Large intestine (tissue), 3 donors: ENCODE data around the gene ALDOB. TPM values are rescaled to one million over a fixed set of nuclear protein-coding genes. Genes with fewer than 3 reads are reported as not detected.

Experiments
- DNase-seq, 2 donors: peaks; one replicate each; pipeline versions ENCODE4 v3.0.0 to v3.0.0-alpha.2; 2013
- H3K27ac ChIP-seq: one replicate; pipeline ENCODE4 v1.5.1; 2013; ENCODE audit warnings: low read length
- H3K27me3 ChIP-seq: 2 replicates; pipeline ENCODE4 v1.6.1; 2013; ENCODE audit warnings: low read length; ENCODE audit not compliant: control insufficient read depth, insufficient read depth
- H3K36me3 ChIP-seq: 2 replicates; pipeline ENCODE4 v1.6.1; 2013; ENCODE audit warnings: low read length; ENCODE audit not compliant: control insufficient read depth, insufficient read depth
- H3K4me1 ChIP-seq: one replicate; pipeline ENCODE4 v1.6.1; 2013; ENCODE audit warnings: low read length; ENCODE audit not compliant: control insufficient read depth, insufficient read depth
- H3K4me3 ChIP-seq: one replicate; pipeline ENCODE4 v1.5.1; 2013; ENCODE audit warnings: low read length
- H3K9me3 ChIP-seq: one replicate; pipeline ENCODE4 v1.6.1; 2013; ENCODE audit warnings: mild to moderate bottlenecking, low read depth, low read length, moderate library complexity; ENCODE audit not compliant: control insufficient read depth
- WGBS: methylation state at CpG from one replicate; pipeline ENCODE4 v1.1.5; 2013; ENCODE audit warnings: low lambda C conversion rate; ENCODE audit not compliant: insufficient coverage; 5-methylcytosine and 5-hydroxymethylcytosine counted together
- polyA plus RNA-seq: library from polyadenylated mRNA; unstranded; fragments of 120-200 nt; gene quantifications from one replicate; pipeline ENCODE4 v1.2.1, GENCODE V29; 2013

Gene ALDOB
- polyA plus RNA-seq, 1 donor, result 1,562 TPM

DNA sequence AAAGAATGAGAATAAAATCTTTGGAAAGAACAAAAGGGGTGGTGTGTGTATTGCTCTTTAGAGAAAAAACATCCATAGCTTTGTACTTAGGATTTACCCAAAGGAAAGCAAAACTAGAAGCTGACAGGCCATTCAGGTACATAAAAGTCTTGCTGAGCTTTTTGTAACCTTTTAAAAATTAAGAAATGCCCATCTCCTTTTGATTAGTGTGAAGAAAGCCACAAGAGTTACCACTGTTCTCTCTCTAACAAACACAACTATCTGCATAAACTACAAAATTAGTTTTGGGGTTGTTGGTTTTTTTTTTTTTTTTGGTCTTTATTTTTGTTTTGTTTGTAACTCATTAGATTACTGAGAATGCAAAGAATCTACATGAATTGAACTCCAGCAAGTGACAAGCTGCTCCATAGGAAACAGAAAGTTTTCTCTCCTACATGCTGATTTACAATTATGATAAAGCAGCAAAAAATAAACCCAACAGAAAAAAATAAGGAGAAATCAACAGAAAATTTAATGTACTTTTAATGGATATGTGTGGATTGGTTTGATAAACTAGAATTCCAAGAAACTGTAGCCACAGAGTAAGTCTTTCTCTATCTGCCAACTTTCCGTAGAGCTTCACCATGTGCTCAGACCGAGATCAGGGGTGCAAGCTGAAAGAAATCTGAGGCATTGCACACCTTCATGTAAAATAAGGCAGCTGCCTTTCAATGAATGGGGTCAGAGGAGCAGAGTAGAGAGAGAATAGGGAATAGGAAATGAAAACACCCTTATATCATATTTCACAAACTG lies 63.1 kb downstream of the ALDOB start:
- Histone ChIP-seq H3K4me3 (no peak overlapping the region), H3K27me3 (no peaks in the 10 kb centered on the region), H3K36me3 (no peaks in the 10 kb centered on the region), H3K27ac (no peak overlapping the region), H3K9me3 (no peaks in the 10 kb centered on the region), H3K4me1 (peaks cover 9% of the 10 kb centered on the region)
- WGBS, result no CpG with 5 or more reads among the region's 2 CpGs
- DNase-seq, result no peak

DNA sequence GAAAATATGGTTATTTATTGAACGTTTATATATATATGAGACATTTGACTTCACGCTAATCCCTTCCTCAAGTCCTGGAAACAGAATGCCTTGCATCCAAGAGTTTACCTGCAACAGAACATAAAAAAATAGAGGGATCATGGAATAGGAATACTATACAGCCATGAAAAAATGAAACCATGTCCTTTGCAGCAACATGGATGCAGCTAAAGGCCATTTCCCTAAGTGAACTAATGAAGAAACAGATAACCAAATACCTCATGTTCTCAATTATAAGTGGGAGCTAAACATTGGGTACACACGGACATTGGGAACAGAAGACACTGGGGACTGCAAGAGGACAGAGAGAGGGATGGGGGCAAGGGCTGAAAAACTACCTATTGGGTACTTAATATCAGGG lies 63.8 kb downstream of the ALDOB start:
- no peaks in the 10 kb centered on the region for H3K9me3 ChIP-seq
- H3K4me1 ChIP-seq, result peaks cover 12% of the 10 kb centered on the region
- no peak overlapping the region for H3K4me3 ChIP-seq
- DNase-seq, result no peak
- H3K36me3 ChIP-seq, result no peaks in the 10 kb centered on the region
- no peak overlapping the region for H3K27ac ChIP-seq
- 100% methylated on average over 2 of the region's 3 CpGs for WGBS
- H3K27me3 ChIP-seq, result no peaks in the 10 kb centered on the region

Other genes with a start within 250 kb of the ALDOB start
- 0.60 TPM for gene BAAT, start 50.8 kb downstream of the ALDOB start, polyA plus RNA-seq
- 27.5 TPM for gene MRPL50, start 37.2 kb downstream of the ALDOB start, polyA plus RNA-seq
- gene ZNF189, start 36.9 kb downstream of the ALDOB start, polyA plus RNA-seq, result 95.1 TPM
- gene RNF20, start 98.1 kb upstream of the ALDOB start, polyA plus RNA-seq, result 38.3 TPM
- gene PPP3R2, start 159.2 kb upstream of the ALDOB start, polyA plus RNA-seq, result 0.01 TPM